Skin of body (tissue), 2 donors: ENCODE data around the gene ZCCHC10. TPM values are rescaled to one million over a fixed set of nuclear protein-coding genes. Genes with fewer than 3 reads are reported as not detected.
"Not testable (repeated sequence)": the region's sequence is repeated elsewhere in the genome, so short reads cannot be mapped to it uniquely, and the experiment has no call there.

Experiments
- DNase-seq: peaks from one replicate; lab custom pipeline; 2025; lab: John Stamatoyannopoulos, UW
- total RNA-seq: library from RNA; depleted of rRNA; stranded (reverse); fragments of >200 nt; gene quantifications from one replicate; pipeline ENCODE4 v1.2.3, GENCODE V29; 2014

The ZCCHC10 gene
- total RNA-seq, 1 donor from 2014 or later = 13.8 TPM

DNA sequence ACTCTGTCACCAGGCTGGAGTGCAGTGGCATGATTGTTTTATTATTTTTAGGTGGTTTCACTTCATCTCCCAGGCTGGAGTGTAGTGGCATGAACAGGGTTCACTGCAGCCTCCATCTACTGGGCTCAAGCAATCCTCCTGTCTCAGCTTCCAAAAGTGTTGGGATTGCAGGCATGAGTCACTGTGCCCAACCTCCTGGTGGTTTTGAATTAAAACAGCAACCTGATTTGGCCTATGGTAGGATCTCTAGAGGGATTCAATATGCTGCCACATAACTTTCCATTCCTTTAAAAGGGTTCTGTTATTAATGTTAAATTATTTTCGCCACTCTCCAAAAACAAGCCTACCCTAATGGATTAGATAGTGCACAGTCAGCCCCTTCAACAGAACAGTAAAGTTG lies 15.6 kb upstream of the ZCCHC10 start:
- no peak for DNase-seq

DNA sequence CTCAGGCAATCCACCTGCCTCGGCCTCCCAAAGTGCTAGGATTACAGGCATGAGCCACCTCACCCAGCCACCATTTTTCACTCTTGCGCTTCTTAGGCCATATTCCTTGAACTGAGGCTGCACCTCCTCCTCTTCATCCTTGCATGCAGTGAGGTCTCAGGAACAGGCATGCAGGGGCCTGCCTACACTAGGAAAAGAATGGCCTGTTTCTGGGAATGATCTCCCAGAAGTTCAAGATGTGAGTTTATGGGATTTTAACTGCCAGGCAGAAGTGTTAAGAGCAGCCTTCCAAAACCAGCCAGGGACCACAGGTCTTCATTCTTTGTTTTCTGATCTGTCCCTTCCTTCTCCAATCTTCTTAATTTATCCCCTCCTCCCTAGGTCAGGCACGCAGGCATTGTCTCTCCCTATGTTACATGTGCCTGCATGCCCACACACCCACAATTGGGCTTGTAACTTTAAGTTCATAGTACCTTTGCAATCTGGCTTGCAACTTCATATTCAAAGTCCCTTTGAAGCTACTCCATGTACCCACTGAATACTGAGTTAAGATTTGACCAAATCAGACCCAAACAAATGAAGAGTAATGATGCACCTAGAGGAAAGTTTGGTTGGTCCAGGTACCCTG lies 14.9 kb upstream of the ZCCHC10 start:
- DNase-seq = no peak

- not testable (repeated sequence) for DNase-seq
These were observed 10.3 kb upstream of the ZCCHC10 start for GRCh38 chr5:133036677-133037076.

DNA sequence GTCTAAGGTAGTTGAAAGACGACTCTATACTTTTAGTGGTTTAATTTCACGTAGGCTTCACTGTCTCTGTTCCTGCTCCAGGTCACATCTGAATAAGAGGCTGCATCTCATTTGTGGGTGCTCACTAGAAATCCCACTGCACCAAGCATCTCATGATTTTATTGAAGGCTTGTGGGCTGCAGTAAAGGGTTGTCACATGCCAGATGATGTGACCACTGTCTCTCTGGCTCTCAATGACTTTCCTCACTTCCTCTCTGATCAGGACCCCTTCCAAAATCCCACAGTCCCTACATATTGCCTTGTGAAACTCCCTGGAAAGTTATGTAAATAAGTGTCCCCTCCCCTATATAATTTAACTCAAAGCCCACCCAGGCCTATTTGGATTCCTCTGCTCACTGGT lies 8.9 kb upstream of the ZCCHC10 start:
- no peak for DNase-seq

- no peak for DNase-seq
These were observed 7.7 kb upstream of the ZCCHC10 start for GRCh38 chr5:133034064-133034463.

DNA sequence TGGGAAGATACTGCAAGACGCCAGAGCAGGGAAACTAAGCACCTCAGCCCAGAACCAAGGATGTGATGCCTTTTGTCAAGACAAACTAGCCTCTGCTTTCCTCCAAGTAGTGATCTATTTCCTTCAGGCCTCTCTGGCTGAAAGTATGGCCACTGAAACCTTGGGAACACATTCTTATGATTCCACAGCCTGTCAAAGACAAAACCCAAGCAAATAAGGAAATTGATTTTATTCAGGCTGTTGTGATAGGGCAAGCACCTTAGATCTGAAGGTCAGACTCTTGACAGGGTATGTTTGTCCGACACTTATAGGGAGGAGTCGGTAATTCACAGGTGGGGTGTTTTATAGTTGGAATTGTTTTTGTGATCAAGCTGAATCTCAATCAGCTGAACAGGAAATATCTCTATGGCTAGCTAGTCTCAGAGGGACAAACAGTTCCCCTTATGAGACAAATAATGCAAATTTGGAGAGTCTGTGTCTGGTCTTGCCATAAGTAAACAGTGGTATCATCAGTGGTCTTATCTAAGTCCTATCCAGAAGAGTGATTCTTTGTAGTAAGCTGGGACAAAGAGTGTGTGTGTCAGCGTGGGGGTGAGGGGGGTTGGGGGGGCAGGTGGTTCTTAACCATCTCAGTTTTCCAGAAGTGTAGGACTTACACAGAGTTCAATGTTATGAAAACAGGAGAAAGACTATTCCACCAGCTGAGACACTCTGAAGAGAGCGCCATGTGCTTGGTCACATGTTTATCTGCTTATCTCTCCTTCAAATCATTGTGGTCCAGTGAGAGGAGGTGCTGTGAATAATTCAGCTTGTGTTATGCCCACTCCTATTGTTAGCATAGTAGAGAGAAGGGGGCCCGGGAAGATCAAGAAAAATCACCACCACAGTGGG lies 6.7 kb upstream of the ZCCHC10 start:
- no peak for DNase-seq

DNA sequence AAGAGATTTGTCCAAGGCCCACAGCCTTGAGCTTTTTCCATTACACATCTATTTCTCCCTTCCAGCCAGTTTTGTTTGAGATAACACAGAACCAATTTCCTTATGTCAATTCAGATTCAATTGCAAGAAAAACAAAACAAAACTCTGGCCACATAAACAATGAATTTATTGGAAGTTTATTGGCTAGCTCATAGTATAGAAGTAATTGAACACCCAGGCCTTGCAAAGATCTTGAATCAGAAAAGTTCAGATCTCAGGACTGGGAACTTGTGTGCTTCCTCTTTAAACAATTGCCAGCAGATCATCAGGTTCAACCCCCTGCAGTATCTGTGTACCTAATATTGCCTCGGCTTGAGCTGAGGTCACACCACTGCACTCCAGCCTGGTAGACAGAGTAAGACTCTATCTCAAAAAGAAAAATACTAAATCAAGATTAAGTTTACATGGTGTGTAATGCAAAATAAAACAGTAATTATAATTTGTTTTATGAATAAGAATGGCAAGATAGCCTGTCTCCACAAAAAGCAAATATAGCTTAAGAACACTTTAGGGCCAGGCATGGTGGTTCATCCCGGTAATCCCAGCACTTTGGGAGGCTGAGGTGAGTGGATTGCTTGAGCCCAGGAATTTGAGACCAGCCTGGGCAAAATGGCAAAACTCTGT lies 4.1 kb upstream of the ZCCHC10 start:
- no peak for DNase-seq

GRCh38 chr5:133029416-133029815 lies 3.1 kb upstream of the ZCCHC10 start:
- no peak for DNase-seq

DNA sequence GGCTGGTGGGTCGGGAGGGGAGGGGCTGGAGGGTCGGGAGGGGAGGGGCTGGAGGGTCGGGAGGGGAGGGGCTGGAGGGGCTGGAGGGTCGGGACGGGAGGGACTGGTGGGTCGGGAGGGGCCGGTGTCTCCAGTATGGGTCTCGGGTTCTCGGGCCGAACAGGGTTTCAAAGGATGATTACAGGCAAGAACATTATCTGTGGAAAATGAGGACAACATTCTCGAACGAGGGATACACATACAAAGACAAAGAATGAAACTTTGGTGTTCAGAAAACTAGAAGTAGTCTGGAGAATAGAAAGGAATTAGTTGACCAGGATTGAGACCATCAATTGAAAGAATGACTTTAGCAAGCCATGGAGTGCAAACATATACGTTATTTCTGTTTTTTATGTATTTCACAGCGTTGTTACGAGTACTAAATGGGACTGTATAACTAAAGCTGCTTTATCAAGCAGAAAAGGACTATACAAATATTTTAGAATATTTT lies 360 bp upstream of the ZCCHC10 start:
- DNase-seq = no peak

DNA sequence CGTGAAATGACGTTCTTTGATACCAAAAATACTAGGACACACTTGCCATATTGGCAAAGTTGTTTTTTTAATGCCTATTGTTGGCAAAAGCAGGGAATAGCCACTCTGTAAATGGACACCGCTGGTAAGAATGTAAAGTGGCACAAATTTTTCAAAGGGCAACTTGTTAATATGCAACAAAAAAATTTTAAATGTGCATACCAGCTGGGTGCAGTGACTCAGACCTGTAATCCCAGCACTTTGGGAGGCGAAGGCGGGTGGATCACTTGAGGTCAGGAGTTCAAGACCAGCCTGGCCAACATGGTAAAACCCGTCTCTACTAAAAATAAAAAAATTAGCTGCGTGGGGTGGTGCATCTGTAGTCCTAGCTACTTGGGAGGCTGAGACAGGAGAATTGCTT lies 6.9 kb downstream of the ZCCHC10 start:
- DNase-seq = not testable (repeated sequence)

GRCh38 chr5:133017964-133018363 lies 8.4 kb downstream of the ZCCHC10 start:
- DNase-seq = no peak

GRCh38 chr5:133015466-133015865 lies 10.9 kb downstream of the ZCCHC10 start:
- DNase-seq = no peak

DNA sequence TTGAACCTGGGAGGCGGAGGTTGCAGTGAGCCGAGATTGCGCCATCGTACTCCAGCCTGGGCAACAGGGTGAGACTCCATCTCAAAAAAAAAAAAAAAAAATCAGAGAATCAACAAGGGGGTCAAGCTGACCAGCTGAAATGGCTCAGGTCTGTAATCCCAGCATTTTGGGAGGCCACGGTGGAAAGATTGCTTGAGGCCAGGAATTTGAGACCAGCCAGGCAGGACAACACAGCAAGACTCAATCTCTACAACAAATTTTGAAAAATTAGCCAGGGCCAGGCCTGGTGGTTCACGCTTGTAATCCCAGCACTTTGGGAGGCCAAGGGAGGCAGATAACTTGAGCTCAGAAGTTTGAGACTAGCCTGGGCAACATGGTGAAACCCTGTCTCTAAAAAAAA lies 17.9 kb downstream of the ZCCHC10 start:
- DNase-seq = not testable (repeated sequence)

DNA sequence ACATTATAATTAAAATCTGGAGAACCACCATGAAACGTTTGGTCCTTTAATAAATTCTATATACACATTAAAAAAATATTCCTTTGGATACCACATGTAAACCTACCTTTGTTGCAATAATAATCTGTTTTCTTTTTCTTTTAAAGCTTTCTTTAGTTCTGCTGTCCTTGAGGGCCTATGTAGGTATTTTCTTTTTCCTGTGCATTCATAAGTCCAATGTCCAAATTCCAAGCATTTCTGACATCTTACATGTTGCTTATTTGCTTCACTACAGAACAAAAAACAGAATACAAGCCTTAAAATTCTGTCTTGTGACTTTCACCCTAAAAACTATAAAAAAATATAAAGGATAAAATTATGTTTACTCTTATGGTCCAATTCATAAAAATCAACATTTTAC lies 19.7 kb downstream of the ZCCHC10 start:
- DNase-seq = no peak

- DNase-seq = no peak
These were observed 27.1 kb downstream of the ZCCHC10 start for GRCh38 chr5:132999246-132999645.

DNA sequence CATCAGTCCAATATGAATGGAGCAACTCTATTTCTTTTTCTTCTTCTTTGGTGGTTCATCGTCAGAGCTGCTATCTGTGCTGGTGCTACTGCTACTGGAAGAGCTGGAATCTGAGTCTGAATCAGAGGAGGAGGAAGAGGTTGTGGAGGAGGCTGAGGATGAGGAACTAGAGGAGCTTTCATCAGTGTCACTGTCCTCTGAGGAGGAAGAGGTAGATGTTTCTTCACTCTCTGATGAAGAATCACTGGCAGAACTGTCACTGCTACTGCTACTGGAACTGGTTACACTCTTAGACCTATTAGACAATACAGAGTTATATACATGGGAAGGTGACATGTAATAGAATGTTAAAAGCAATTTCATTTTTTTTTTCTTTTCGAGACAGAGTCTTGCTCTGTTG lies 27.8 kb downstream of the ZCCHC10 start:
- no peak for DNase-seq

DNA sequence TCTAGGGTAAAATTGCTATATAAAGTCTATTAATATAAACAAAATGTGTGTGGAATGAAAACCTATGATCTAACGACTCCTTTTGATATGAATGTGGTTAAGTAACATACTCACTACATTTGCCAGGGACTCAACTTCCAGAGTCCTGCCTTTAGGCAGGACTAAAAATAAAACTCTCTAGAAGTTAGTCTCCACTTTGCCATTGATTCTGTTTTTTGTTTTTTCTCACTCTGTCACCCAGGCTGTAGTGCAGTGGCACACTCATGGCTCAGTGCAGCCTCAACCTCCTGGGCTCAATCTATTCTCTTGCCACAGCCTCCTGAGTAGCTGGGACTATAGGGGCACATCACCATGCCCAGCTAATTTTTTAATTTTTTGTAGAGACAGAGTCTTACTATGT lies 30.0 kb downstream of the ZCCHC10 start:
- no peak for DNase-seq

DNA sequence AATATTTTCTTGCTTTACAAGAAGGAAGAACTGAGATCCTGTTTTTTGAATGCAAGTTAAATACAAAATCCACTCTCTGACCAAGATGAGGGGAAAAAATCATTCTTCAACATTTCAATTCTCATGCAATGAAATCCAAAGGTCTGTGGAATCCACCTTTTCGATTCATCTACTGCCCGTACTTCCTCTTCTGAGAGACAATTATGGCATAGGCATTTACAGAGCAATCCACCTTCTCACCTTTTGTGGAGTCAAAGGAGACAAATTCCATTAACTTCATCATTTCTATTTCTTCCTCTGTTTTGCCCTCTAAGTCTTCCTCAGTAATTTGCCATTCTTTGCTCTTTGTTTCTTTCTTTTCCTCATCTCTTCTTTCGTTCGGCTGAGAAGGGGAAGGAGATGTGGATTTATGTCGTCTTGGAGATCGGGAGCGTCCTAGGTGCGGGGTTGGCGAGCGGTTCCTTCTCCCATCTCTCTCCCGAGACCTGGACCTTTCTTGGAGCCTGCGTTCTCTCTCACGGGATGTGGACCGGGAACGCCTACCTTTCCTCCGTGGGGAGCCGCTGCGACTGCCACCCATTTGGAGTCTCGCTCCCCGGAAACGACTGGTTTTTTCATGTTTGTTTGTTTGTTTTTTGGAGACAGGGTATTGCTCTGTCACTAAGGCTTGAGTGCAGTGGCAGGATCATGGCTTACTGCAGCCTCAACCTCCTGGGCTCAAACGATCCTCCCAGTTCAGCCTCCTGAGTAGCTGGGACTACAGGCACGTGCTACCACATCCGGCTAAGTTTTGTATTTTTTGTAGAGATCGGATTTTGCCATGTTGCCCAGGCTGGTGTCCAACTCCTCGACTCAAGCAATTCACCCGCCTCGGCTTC lies 38.6 kb downstream of the ZCCHC10 start:
- DNase-seq = no peak

DNA sequence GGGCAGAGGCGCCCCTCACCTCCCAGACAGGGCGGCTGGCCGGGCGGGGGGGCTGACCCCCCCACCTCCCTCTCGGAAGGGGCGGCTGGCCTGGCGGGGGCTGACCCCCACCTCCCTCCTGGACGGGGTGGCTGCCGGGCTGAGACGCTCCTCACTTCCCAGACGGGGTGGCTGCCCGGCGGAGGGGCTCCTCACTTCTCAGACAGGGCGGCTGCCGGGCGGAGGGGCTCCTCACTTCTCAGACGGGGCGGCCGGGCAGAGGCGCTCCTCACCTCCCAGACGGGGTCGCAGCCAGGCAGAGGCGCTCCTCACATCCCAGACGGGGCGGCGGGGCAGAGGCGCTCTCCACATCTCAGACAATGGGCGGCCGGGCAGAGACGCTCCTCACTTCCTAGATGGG lies 43.4 kb downstream of the ZCCHC10 start:
- not testable (repeated sequence) for DNase-seq

GRCh38 chr5:132981288-132981687 lies 45.1 kb downstream of the ZCCHC10 start:
- DNase-seq = no peak

DNA sequence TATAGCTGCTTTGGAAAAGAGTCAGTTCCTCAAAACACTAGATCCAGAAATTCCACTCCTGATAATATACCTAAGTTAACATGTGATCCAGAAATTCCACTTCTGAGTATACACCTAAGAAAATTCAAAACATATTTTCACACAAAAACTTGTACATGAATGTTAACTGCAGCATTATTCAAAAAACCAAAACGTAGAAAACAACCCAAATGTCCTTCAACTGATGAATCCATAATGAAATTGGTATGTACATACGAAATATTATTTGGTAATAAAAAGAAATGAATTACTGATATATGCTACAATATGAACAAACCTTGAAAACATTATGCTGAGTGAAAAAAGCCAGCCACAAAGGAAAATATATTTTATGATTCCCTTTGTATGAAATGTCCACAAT lies 46.4 kb downstream of the ZCCHC10 start:
- DNase-seq = no peak
